HepG2 (cell line): ENCODE measurements around the gene NAPB. TPM values are rescaled to one million over a fixed set of nuclear protein-coding genes. Genes with fewer than 3 reads are reported as not detected.
A peak's percentile ranks its signal among the peaks of the same experiment; 100 is the strongest.

Experiments used
- ARID2 ChIP-seq: sonication (generic); formaldehyde crosslinking; IDR thresholded peaks from 2 replicates; pipeline ENCODE4 v1.8.1; 2022; ENCODE audit warnings: mild to moderate bottlenecking, missing genetic modification reagents, borderline replicate concordance
- ATF5 ChIP-seq: sonication (generic); formaldehyde crosslinking; IDR thresholded peaks from 2 replicates; pipeline ENCODE4 v1.4.0; 2020; ENCODE audit warnings: mild to moderate bottlenecking, low read depth, missing genetic modification reagents
- EZH2 ChIP-seq: conservative IDR thresholded peaks from 2 replicates; pipeline ENCODE4 v1.6.1; 2012; ENCODE audit warnings: mild to moderate bottlenecking, low read depth, low read length, moderate library complexity
- FUBP1 ChIP-seq: sonication (generic); formaldehyde crosslinking; IDR thresholded peaks from 2 replicates; pipeline ENCODE4 v1.5.1; 2020; ENCODE audit warnings: missing genetic modification reagents, mild to moderate bottlenecking, borderline replicate concordance
- HNF4A ChIP-seq: sonication (generic); formaldehyde crosslinking; IDR thresholded peaks from 2 replicates; pipeline ENCODE4 v1.4.0; 2020; ENCODE audit warnings: missing genetic modification reagents
- JUN ChIP-seq: sonication (generic); formaldehyde crosslinking; IDR thresholded peaks from 2 replicates; pipeline ENCODE4 v1.4.0; 2020; ENCODE audit warnings: mild to moderate bottlenecking, missing genetic modification reagents
- JUNB ChIP-seq: sonication (generic); formaldehyde crosslinking; IDR thresholded peaks from 2 replicates; pipeline ENCODE4 v1.8.0; 2022; ENCODE audit warnings: missing genetic modification reagents, mild to moderate bottlenecking, borderline replicate concordance
- MTA3 ChIP-seq: sonication (generic); formaldehyde crosslinking; IDR thresholded peaks from 2 replicates; pipeline ENCODE4 v1.4.0; 2020; ENCODE audit warnings: missing genetic modification reagents
- RBM22 ChIP-seq: fragments of 200-400 bp; formaldehyde crosslinking; optimal IDR thresholded peaks from 2 replicates; pipeline ENCODE3; 2017; ENCODE audit warnings: mild to moderate bottlenecking, low read length, moderate library complexity
- U2AF1 ChIP-seq: fragments of 200-400 bp; formaldehyde crosslinking; optimal IDR thresholded peaks from 2 replicates; pipeline ENCODE3; 2017; ENCODE audit warnings: mild to moderate bottlenecking, low read depth, low read length
- YEATS2 ChIP-seq: sonication (generic); formaldehyde crosslinking; IDR thresholded peaks from 2 replicates; pipeline ENCODE4 v1.4.0; 2020; ENCODE audit warnings: missing genetic modification reagents, borderline replicate concordance
- ZBTB26 ChIP-seq: IDR thresholded peaks from 2 replicates; pipeline ENCODE4 v1.6.1; 2016; ENCODE audit warnings: missing compliant biosample characterization, missing genetic modification reagents, borderline replicate concordance
- ZFP36L1 ChIP-seq: sonication (generic); formaldehyde crosslinking; IDR thresholded peaks from 2 replicates; pipeline ENCODE4 v1.8.0; 2022; ENCODE audit warnings: mild to moderate bottlenecking, missing genetic modification reagents, moderate library complexity
- ZNF10 ChIP-seq: sonication (generic); formaldehyde crosslinking; IDR thresholded peaks from 2 replicates; pipeline ENCODE4 v1.4.0; 2020; ENCODE audit warnings: mild to moderate bottlenecking, low read depth, missing genetic modification reagents, borderline replicate concordance
- ZNF143 ChIP-seq: sonication (generic); formaldehyde crosslinking; IDR thresholded peaks from 2 replicates; pipeline ENCODE4 v1.4.0; 2020; ENCODE audit warnings: missing genetic modification reagents
- ZNF20 ChIP-seq: sonication (generic); formaldehyde crosslinking; IDR thresholded peaks from 2 replicates; pipeline ENCODE4 v1.4.0; 2020; ENCODE audit warnings: mild to moderate bottlenecking, moderate library complexity, missing genetic modification reagents
- ZNF224 ChIP-seq: sonication (generic); formaldehyde crosslinking; IDR thresholded peaks from 2 replicates; pipeline ENCODE4 v1.5.0; 2020; ENCODE audit warnings: mild to moderate bottlenecking, missing genetic modification reagents
- ZNF3 ChIP-seq: IDR thresholded peaks from 2 replicates; pipeline ENCODE4 v1.7.0; 2017; ENCODE audit warnings: inconsistent platforms
- ZNF326 ChIP-seq: sonication (generic); formaldehyde crosslinking; IDR thresholded peaks from 2 replicates; pipeline ENCODE4 v1.4.0; 2020; ENCODE audit warnings: missing genetic modification reagents, borderline replicate concordance
- ZNF460 ChIP-seq: sonication (generic); formaldehyde crosslinking; IDR thresholded peaks from 2 replicates; pipeline ENCODE4 v1.5.1; 2020; ENCODE audit warnings: missing genetic modification reagents, mild to moderate bottlenecking, borderline replicate concordance
- ZNF713 ChIP-seq: sonication (generic); formaldehyde crosslinking; IDR thresholded peaks from 2 replicates; pipeline ENCODE4 v1.4.0; 2020; ENCODE audit warnings: mild to moderate bottlenecking, missing genetic modification reagents
- ZNF784 ChIP-seq: sonication (generic); formaldehyde crosslinking; IDR thresholded peaks from 2 replicates; pipeline ENCODE4 v1.5.1; 2020; ENCODE audit warnings: missing genetic modification reagents, mild to moderate bottlenecking, borderline replicate concordance
- ZNF879 ChIP-seq: sonication (generic); formaldehyde crosslinking; IDR thresholded peaks from 2 replicates; pipeline ENCODE4 v1.8.1; 2023; ENCODE audit warnings: missing genetic modification reagents
- polyA plus RNA-seq, 8 experiments: library from polyadenylated mRNA; depleted of rRNA in 3 of 8; stranded (reverse) in 7 of 8; unstranded in 1 of 8; fragments of >200 nt; fragmentation: Illumina TruSeq in 4 of 8; extraction: Trizol in 4 of 8; gene quantifications; 2 replicates each; pipeline versions ENCODE4 v1.2.1 to v1.2.3, GENCODE V29; 2011 to 2016; ENCODE audit warnings: low read depth in 4 of 8, missing spikeins in 1 of 8, mixed read lengths in 1 of 8; ENCODE audit not compliant: insufficient read depth in 1 of 8
- total RNA-seq, 5 experiments: library from RNA; depleted of rRNA; stranded (reverse); fragments of >200 nt; fragmentation: Illumina TruSeq; extraction: Trizol; gene quantifications; 2 replicates each; pipeline ENCODE4 v1.2.3, GENCODE V29; 2016; ENCODE audit warnings: low read depth in 1 of 5

The NAPB gene
- total and polyA plus RNA-seq, 2 of the 13 experiments (the other 11 are each of a cell fraction or from before 2014, with no cell fraction given) = 15.2 to 16.1 TPM

GRCh38 chr20:23350196-23350903, 70.9 kb downstream of the NAPB start, which contains the start of gene NXT1 (continued):
- TF ChIP-seq ZBTB26 (CRISPR knock-in tag) (peak; percentile 65; the same call in 1 of the 2 replicates), JUNB (CRISPR knock-in tag) (no peak), ZFP36L1 (no peak), ZNF784 (CRISPR knock-in tag) (peak; percentile 90), ZNF10 (peak; percentile 84; the same call in 1 of the 2 replicates), MTA3 (CRISPR knock-in tag) (peak; percentile 73; the same call in 1 of the 2 replicates), ZNF143 (CRISPR knock-in tag) (peak; percentile 94), ZNF713 (0 out of 2 replicates have a peak, but pooled peaks have one; percentile 82), HNF4A (peak; percentile 21; the same call in 1 of the 2 replicates), YEATS2 (CRISPR knock-in tag) (peak; percentile 81), ATF5 (CRISPR knock-in tag) (no peak), ZNF3 (CRISPR knock-in tag) (no peak), ZNF879 (peak; percentile 83), ZNF20 (no peak; the same call in 1 of the 2 replicates), RBM22 (peak; percentile 34), JUN (CRISPR knock-in tag) (no peak), FUBP1 (CRISPR knock-in tag) (no peak; the same call in 1 of the 2 replicates), ZNF224 (CRISPR knock-in tag) (peak; percentile 67; the same call in 1 of the 2 replicates), ARID2 (no peak), ZNF460 (CRISPR knock-in tag) (no peak), EZH2 (no peak), ZNF326 (CRISPR knock-in tag) (0 out of 2 replicates have a peak, but pooled peaks have one; percentile 33), U2AF1 (peak; percentile 22)
